A549 (cell line): ENCODE measurements around the gene MIB2.

Source experiments
- CBX2 ChIP-seq: fragments of 200-600 bp; sonication (generic); IDR thresholded peaks from 2 replicates; pipeline ENCODE4 v1.6.1; 2016; ENCODE audit warnings: low read depth, mild to moderate bottlenecking, borderline replicate concordance
- NR3C1 ChIP-seq: fragments of >200 bp; sonication (Bioruptor Twin); formaldehyde crosslinking; IDR thresholded peaks from 3 replicates; pipeline ENCODE4 v1.6.1; 2017
- POLR2A ChIP-seq: IDR thresholded peaks from 2 replicates; pipeline ENCODE4 v1.6.1; 2012; ENCODE audit warnings: mild to moderate bottlenecking, low read length
- RFX5 ChIP-seq: fragments of 450-650 bp; IDR thresholded peaks from 2 replicates; pipeline ENCODE4 v1.7.1; 2014; ENCODE audit warnings: antibody characterized with exemption, mild to moderate bottlenecking, moderate library complexity
- SMC3 ChIP-seq: fragments of >200 bp; sonication (Bioruptor Twin); formaldehyde crosslinking; IDR thresholded peaks from 3 replicates; pipeline ENCODE4 v1.6.1; 2018; ENCODE audit warnings: inconsistent platforms
- TP53 ChIP-seq: fragments of 250-450 bp; sonication (Bioruptor Pico); IDR thresholded peaks from 2 replicates; pipeline ENCODE4 v1.5.0; 2021; ENCODE audit warnings: mild to moderate bottlenecking, moderate library complexity
- TF ChIP-seq, protein P1 (sequence below): fragments of >200 bp; sonication (Bioruptor Twin); formaldehyde crosslinking; IDR thresholded peaks from 3 replicates; pipeline ENCODE4 v1.5.1; 2016

DNA sequence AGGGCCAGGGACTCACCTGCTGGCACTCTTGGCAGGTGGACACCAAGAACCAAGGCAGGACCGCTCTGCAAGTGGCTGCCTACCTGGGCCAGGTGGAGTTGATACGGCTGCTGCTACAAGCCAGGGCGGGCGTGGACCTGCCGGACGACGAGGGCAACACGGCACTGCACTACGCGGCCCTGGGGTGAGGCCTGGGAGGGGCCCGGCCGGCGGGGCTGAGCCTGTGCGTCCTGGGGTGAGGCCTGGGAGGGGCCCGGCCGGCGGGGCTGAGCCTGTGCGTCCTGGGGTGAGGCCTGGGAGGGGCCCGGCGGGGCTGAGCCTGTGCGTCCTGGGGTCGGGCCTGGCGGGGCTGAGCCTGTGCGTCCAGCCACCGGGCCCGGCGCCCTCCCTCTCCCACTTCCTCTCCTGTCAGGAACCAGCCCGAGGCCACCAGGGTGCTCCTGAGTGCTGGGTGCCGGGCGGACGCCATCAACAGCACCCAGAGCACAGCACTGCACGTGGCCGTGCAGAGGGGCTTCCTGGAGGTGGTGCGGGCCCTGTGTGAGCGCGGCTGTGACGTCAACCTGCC, 12.0 kb downstream of the MIB2 start:
- no peak for TF ChIP-seq TP53
- TF ChIP-seq, protein P1, sequence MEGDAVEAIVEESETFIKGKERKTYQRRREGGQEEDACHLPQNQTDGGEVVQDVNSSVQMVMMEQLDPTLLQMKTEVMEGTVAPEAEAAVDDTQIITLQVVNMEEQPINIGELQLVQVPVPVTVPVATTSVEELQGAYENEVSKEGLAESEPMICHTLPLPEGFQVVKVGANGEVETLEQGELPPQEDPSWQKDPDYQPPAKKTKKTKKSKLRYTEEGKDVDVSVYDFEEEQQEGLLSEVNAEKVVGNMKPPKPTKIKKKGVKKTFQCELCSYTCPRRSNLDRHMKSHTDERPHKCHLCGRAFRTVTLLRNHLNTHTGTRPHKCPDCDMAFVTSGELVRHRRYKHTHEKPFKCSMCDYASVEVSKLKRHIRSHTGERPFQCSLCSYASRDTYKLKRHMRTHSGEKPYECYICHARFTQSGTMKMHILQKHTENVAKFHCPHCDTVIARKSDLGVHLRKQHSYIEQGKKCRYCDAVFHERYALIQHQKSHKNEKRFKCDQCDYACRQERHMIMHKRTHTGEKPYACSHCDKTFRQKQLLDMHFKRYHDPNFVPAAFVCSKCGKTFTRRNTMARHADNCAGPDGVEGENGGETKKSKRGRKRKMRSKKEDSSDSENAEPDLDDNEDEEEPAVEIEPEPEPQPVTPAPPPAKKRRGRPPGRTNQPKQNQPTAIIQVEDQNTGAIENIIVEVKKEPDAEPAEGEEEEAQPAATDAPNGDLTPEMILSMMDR = no peak
- no peak for TF ChIP-seq SMC3
- TF ChIP-seq NR3C1 = no peak
- no peak for TF ChIP-seq POLR2A
- TF ChIP-seq RFX5 = no peak
- no peak for TF ChIP-seq CBX2
